Stomach (tissue), 4 donors: Measurements from ENCODE around the gene ATP9A.

Experiments used
- EP300 ChIP-seq: sonication (generic); formaldehyde crosslinking; IDR thresholded peaks from one replicate; pipeline ENCODE4 v1.6.1; 2017; ENCODE audit warnings: antibody characterized with exemption
- POLR2A ChIP-seq, 4 donors: fragments of 450-650 bp; IDR thresholded peaks; one replicate each; pipeline ENCODE4 v1.6.1; 2016; ENCODE audit warnings: antibody characterized with exemption in 4 of 4, control low read depth in 2 of 4, mild to moderate bottlenecking in 1 of 4, moderate library complexity in 1 of 4
- POLR2AphosphoS5 ChIP-seq, 3 donors: sonication (generic); formaldehyde crosslinking; IDR thresholded peaks; one replicate each; pipeline ENCODE4 v1.6.1; 2016; ENCODE audit warnings: antibody characterized with exemption in 3 of 3
- TF ChIP-seq, protein P1 (sequence below), 7 experiments: fragments of 450-650 bp in 4 of 7; fragments of 200-600 bp in 3 of 7; sonication (generic) in 3 of 7; IDR thresholded peaks; one replicate each; pipeline ENCODE4 v1.5.1; 2016 to 2019; ENCODE audit warnings: antibody characterized with exemption in 7 of 7, control low read depth in 2 of 7, mild to moderate bottlenecking in 1 of 7

DNA sequence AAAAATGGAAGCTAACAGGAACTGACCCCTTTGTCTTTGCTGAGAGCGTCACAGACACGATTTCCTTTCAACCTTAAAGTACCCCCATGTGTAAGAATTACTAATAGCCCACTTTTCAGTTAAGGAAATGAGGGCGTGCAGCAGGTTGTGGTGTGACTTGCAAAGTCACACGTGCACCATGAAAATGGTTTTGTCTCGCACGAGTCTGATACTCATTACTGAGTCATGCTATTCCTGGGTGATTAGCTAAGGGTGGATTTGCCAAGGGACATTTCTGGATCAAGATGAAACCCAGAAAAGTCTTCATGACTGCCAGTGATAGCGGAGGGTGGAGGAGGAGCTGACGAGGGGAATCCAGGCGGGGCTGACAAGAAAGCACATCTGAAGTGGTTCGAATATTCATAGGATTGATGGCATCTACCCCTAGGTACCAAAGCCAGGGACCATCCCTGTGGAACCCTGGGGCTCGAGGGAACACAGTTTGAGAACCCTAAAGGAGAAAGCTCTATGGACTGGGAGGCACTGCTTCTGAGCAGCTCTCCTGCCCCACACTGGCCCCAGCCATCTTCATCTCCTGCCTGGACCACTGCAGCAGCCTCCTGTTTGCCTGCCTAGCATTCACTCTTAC, 213.5 kb downstream of the ATP9A start:
- TF ChIP-seq, protein P1, sequence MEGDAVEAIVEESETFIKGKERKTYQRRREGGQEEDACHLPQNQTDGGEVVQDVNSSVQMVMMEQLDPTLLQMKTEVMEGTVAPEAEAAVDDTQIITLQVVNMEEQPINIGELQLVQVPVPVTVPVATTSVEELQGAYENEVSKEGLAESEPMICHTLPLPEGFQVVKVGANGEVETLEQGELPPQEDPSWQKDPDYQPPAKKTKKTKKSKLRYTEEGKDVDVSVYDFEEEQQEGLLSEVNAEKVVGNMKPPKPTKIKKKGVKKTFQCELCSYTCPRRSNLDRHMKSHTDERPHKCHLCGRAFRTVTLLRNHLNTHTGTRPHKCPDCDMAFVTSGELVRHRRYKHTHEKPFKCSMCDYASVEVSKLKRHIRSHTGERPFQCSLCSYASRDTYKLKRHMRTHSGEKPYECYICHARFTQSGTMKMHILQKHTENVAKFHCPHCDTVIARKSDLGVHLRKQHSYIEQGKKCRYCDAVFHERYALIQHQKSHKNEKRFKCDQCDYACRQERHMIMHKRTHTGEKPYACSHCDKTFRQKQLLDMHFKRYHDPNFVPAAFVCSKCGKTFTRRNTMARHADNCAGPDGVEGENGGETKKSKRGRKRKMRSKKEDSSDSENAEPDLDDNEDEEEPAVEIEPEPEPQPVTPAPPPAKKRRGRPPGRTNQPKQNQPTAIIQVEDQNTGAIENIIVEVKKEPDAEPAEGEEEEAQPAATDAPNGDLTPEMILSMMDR (IDR thresholded peaks at IDR 0.05), result no peak
- no peak for TF ChIP-seq EP300
- TF ChIP-seq POLR2A (IDR thresholded peaks at IDR 0.05), result no peak
- no peak for TF ChIP-seq POLR2AphosphoS5 (IDR thresholded peaks at IDR 0.05)
